ENCODE results near the gene EXOC3L4. TPM values are rescaled to one million over a fixed set of nuclear protein-coding genes. Genes with fewer than 3 reads are reported as not detected.

The EXOC3L4 gene
- total RNA-seq, 4 donors from 2014 or later, result 0.64 to 0.75 TPM; not detected in 2

- no peak overlapping the region for H3K4me3 ChIP-seq (ENCODE audit: low read depth, poor library complexity, severe bottlenecking)
- intact Hi-C loops (cut with DNase I; ENCODE audit: low total_unique reads), result no loop called here
- WGBS, 2 donors, result 65 to 72% methylated on average over 18 to 22 of the region's 22 CpGs
- TF ChIP-seq CTCF (IDR thresholded peaks at IDR 0.05) (no peak), POLR2A (IDR thresholded peaks at IDR 0.05) (no peak)
- DNase-seq (ENCODE audit: low spot score in 2 of 2), result no peak
These were observed 31.8 kb downstream of the EXOC3L4 start for GRCh38 chr14:103126088-103126872.

DNA sequence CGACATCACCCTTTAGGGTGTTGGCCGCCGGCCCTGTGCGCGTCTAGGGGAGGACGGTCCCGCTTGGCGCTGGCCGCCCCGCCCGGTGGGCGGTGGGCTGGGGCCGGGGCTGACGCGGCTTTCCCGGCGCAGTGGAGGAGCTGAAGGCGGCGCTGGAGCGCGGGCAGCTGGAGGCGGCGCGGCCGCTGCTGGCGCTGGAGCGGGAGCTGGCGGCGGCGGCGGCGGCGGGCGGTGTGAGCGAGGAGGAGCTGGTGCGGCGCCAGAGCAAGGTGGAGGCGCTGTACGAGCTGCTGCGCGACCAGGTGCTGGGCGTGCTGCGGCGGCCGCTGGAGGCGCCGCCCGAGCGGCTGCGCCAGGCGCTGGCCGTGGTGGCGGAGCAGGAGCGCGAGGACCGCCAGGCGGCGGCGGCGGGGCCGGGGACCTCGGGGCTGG is 32.4 kb downstream of the EXOC3L4 start:
- TF ChIP-seq CTCF (IDR thresholded peaks at IDR 0.05) (no peak), POLR2A (IDR thresholded peaks at IDR 0.05) (no peak)
- intact Hi-C loops (cut with DNase I; ENCODE audit: low total_unique reads), result no loop called here
- 53 to 56% methylated on average over 5 to 35 of the region's 62 CpGs for WGBS, 2 donors
- no peak for DNase-seq (ENCODE audit: low spot score in 2 of 2)
- no peak overlapping the region for H3K4me3 ChIP-seq (ENCODE audit: low read depth, poor library complexity, severe bottlenecking)

DNA sequence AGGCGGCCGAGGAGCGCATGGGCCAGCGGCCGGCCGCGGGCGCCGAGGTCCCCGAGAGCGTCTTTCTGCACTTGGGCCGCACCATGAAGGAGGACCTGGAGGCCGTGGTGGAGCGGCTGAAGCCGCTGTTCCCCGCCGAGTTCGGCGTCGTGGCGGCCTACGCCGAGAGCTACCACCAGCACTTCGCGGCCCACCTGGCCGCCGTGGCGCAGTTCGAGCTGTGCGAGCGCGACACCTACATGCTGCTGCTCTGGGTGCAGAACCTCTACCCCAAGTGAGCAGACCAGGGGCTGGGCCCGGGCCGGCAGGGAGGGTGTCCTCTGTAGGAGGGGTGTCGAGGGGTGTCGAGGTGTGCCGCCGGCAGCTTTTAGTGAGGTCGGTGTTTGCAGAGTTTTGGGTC is 32.8 kb downstream of the EXOC3L4 start:
- intact Hi-C loops (cut with DNase I; ENCODE audit: low total_unique reads), result no loop called here
- WGBS, 2 donors, result 61 to 85% methylated on average over 7 to 38 of the region's 39 CpGs
- no peak overlapping the region for H3K4me3 ChIP-seq (ENCODE audit: low read depth, poor library complexity, severe bottlenecking)
- peak in 1 of 2 donors; percentile 83 for DNase-seq (ENCODE audit: low spot score in 2 of 2)
- TF ChIP-seq CTCF (IDR thresholded peaks at IDR 0.05) (no peak), POLR2A (IDR thresholded peaks at IDR 0.05) (no peak)

DNA sequence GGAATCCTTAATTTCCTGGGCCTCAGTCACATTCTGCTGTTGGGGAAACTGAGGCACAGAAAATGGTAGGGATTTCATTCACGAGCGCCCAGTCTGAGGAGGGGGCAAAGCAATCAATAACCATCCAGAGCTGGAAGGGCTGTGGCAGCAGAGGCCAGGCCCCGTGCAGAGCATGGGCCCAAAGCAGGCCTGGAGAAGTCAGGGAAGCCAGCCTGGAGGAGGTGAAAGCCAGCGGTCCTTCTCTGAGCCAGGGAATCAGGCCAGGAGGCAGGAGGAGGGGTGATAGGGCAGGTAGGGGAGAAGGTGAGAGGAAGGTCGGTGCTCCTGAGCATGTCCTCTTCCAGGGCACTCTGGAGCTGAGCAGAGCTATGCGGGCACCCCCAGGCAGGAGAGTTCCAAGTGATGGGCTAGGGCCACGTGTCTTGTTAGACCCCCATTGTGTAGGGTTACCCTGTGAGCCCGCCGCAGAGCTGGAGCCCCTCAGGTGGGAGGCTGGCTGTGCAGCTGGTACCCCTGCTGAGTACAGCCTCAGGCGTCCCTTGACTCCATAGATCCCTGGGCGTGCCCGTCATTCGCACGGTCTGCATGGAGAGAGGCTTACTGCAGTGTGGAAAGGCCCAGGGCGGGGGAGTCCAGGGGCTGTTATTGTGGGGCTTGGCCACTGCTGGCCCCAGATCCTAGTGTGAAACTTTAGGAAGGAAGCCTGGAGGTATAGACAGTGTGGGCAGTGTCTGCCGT is 33.5 kb downstream of the EXOC3L4 start:
- H3K4me3 ChIP-seq (ENCODE audit: low read depth, poor library complexity, severe bottlenecking), result no peak overlapping the region
- peak in 1 of 2 donors; percentile 85 for DNase-seq (ENCODE audit: low spot score in 2 of 2)
- WGBS, 2 donors, result 63 to 65% methylated on average over 16 of the region's 16 CpGs
- TF ChIP-seq POLR2A (IDR thresholded peaks at IDR 0.05) (no peak), CTCF (IDR thresholded peaks at IDR 0.05) (no peak)
- intact Hi-C loops (cut with DNase I; ENCODE audit: low total_unique reads), result no loop called here

DNA sequence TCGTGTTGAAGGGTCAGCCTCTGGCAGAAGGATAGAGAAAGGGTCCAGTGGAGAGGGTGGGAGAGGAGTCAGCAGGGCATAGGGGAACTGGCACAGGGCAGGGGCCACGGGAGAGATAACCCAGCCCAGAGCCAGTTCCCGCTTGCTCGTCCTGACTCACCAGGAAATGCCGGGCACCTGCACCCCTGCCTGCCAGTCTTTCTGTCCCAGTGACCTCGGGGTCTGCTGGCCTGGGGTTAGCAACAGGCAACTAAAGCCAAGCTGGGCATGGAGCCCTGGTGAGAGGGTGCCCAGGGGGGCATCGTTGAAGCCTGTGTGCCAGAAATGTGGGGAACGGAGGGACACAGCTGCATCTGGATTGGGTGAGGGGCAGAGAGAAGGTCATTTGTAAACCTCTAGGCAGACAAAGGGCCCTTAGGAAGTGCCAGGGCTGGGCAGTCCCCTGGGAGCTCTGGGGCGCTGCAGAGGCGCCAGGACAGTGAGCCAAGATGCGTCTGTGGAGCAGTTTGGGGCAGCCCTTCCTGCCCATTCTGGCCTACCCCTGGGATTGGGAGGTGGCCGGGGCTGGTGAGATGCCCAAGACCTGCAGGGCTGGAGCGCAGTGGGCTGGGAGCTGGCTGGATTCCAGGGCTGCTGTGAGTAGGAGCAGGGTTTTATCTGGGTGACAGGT is 34.2 kb downstream of the EXOC3L4 start:
- TF ChIP-seq POLR2A (IDR thresholded peaks at IDR 0.05), result no peak
- TF ChIP-seq CTCF (IDR thresholded peaks at IDR 0.05), result no peak
- H3K4me3 ChIP-seq (ENCODE audit: low read depth, poor library complexity, severe bottlenecking), result no peak overlapping the region
- 40 to 42% methylated on average over 13 of the region's 13 CpGs for WGBS, 2 donors
- intact Hi-C loops (cut with DNase I; ENCODE audit: low total_unique reads), result no loop called here
- DNase-seq (ENCODE audit: low spot score in 2 of 2), result peak in 1 of 2 donors; percentile 84

Measured in lower leg skin (tissue), 4 donors.